SK-N-SH treated with all-trans-retinoic acid at 6 μM for 48 hours (cell line): ENCODE results near the gene MYH9.
"Not testable (repeated sequence)": the region's sequence is repeated elsewhere in the genome, so short reads cannot be mapped to it uniquely, and the experiment has no call there.

Experiments used
- ATAC-seq: fragments of 200-7000 bp; cut with Tn5 transposase; 3 replicates; pipeline ENCODE4 v1.9.1; 2020; ENCODE audit warnings: mild to moderate bottlenecking, moderate library complexity
- ARNTL ChIP-seq: fragments of 450-650 bp; formaldehyde crosslinking; IDR thresholded peaks from 2 replicates; pipeline ENCODE4 v1.5.0; 2020; ENCODE audit warnings: low read depth, mild to moderate bottlenecking, moderate library complexity, borderline replicate concordance
- BACH2 ChIP-seq: fragments of 250-450 bp; sonication (Bioruptor Pico); IDR thresholded peaks from 2 replicates; pipeline ENCODE4 v1.9.0; 2021; ENCODE audit warnings: mild to moderate bottlenecking, borderline replicate concordance
- GLIS3 ChIP-seq: fragments of 250-450 bp; sonication (Bioruptor Pico); IDR thresholded peaks from 2 replicates; pipeline ENCODE4 v1.5.0; 2020; ENCODE audit warnings: mild to moderate bottlenecking, moderate library complexity
- OSR1 ChIP-seq: fragments of 250-450 bp; sonication (Bioruptor Pico); IDR thresholded peaks from 2 replicates; pipeline ENCODE4 v1.8.0; 2022; ENCODE audit warnings: moderate library complexity, mild to moderate bottlenecking, inconsistent platforms
- PPARA ChIP-seq: fragments of 250-450 bp; sonication (Bioruptor Pico); IDR thresholded peaks from 2 replicates; pipeline ENCODE4 v1.5.0; 2020; ENCODE audit warnings: mild to moderate bottlenecking, borderline replicate concordance
- RARB ChIP-seq: fragments of 250-450 bp; sonication (Bioruptor Pico); IDR thresholded peaks from 2 replicates; pipeline ENCODE4 v1.8.0; 2021; ENCODE audit warnings: mild to moderate bottlenecking, moderate library complexity
- SNAI2 ChIP-seq: fragments of 250-450 bp; sonication (Bioruptor Pico); IDR thresholded peaks from 2 replicates; pipeline ENCODE4 v1.5.0; 2020; ENCODE audit warnings: mild to moderate bottlenecking, moderate library complexity
- TCF4 ChIP-seq: fragments of 250-450 bp; sonication (Bioruptor Pico); IDR thresholded peaks from 2 replicates; pipeline ENCODE4 v1.8.0; 2021; ENCODE audit warnings: mild to moderate bottlenecking, moderate library complexity, borderline replicate concordance
- TOX ChIP-seq: fragments of 250-450 bp; sonication (Bioruptor Pico); IDR thresholded peaks from 2 replicates; pipeline ENCODE4 v1.8.0; 2021; ENCODE audit warnings: mild to moderate bottlenecking, moderate library complexity, borderline replicate concordance
- ZFP3 ChIP-seq: fragments of 250-450 bp; sonication (Bioruptor Pico); IDR thresholded peaks from 2 replicates; pipeline ENCODE4 v1.5.0; 2020; ENCODE audit warnings: mild to moderate bottlenecking, moderate library complexity
- ZNF565 ChIP-seq: fragments of 450-650 bp; formaldehyde crosslinking; conservative IDR thresholded peaks from 2 replicates; pipeline ENCODE4 v1.5.0; 2020; ENCODE audit warnings: low read depth, mild to moderate bottlenecking, moderate library complexity
- ZNF70 ChIP-seq: fragments of 450-650 bp; formaldehyde crosslinking; IDR thresholded peaks from 2 replicates; pipeline ENCODE4 v1.5.0; 2020; ENCODE audit warnings: mild to moderate bottlenecking, moderate library complexity
- ZNF8 ChIP-seq: fragments of 450-650 bp; formaldehyde crosslinking; IDR thresholded peaks from 2 replicates; pipeline ENCODE4 v1.5.0; 2020; ENCODE audit warnings: mild to moderate bottlenecking, moderate library complexity
- TF ChIP-seq, protein P1 (sequence below): fragments of 250-450 bp; sonication (Bioruptor Pico); IDR thresholded peaks from 2 replicates; pipeline ENCODE4 v1.5.1; 2021; ENCODE audit warnings: mild to moderate bottlenecking, moderate library complexity
- TF ChIP-seq, protein P2 (sequence below): fragments of 250-450 bp; sonication (Bioruptor Pico); IDR thresholded peaks from 2 replicates; pipeline ENCODE4 v1.8.0; 2021; ENCODE audit warnings: low read depth, mild to moderate bottlenecking, moderate library complexity, borderline replicate concordance
- TF ChIP-seq, protein P3 (sequence below): fragments of 250-450 bp; sonication (Bioruptor Pico); IDR thresholded peaks from 2 replicates; pipeline ENCODE4 v1.8.0; 2020; ENCODE audit warnings: mild to moderate bottlenecking, moderate library complexity, borderline replicate concordance
- TF ChIP-seq, protein P4 (sequence below): fragments of 250-450 bp; sonication (Bioruptor Pico); IDR thresholded peaks from 2 replicates; pipeline ENCODE4 v1.5.1; 2020; ENCODE audit warnings: low read depth, mild to moderate bottlenecking, moderate library complexity

The MYH9 gene

DNA sequence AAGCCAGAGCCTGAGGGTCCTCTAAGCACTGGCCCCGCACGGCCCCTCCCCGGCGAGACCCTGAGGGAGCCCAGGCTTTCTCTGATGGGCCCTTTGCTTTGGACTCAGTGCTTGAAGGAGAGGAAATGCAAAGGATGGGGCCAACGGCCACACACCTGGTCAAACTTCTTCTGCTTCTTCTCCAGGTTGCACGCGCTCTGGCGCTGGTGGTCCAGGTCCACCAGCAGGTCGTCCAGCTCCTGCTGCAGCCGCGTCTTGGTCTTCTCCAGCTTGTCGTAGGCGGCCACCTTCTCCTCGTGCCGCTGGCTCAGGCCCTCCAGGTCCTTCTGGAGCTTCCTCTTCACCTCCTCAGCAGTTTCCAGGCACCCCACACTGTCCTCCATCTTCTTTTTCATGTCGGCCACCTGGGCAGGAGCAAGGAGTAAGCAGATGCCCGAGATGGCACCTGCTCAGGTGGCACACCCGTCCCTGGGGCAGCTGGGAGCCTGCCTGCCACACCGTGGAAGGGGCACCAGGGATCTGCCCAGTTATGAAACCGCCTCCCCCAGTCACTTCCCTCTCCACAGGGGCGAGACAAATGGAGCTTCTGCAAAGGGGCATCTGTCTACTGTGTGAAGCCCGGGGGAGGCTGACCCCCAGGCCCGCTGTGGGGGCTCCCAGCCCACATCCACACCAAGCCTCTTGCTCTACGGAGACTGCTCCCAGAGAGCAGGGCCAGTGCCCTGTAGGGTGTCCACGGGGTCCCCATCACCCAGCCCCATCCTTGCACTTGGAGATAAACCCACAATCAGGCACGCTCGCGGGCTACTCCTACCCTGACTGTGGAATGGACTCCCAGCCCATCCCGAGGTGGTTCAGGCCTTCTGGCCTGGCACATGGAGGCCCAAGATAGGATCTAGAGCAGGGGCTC is 95.7 kb downstream of the MYH9 start:
- no peak; the same call in 2 of the 3 replicates for ATAC-seq
- no peak for TF ChIP-seq BACH2 (CRISPR knock-in tag)
- no peak for TF ChIP-seq RARB (CRISPR knock-in tag)
- no peak for TF ChIP-seq ZFP3 (CRISPR knock-in tag)
- no peak for TF ChIP-seq PPARA
- TF ChIP-seq ZNF8 (CRISPR knock-in tag) = no peak
- TF ChIP-seq GLIS3 = no peak
- no peak for TF ChIP-seq OSR1 (CRISPR knock-in tag)
- TF ChIP-seq, protein P1, sequence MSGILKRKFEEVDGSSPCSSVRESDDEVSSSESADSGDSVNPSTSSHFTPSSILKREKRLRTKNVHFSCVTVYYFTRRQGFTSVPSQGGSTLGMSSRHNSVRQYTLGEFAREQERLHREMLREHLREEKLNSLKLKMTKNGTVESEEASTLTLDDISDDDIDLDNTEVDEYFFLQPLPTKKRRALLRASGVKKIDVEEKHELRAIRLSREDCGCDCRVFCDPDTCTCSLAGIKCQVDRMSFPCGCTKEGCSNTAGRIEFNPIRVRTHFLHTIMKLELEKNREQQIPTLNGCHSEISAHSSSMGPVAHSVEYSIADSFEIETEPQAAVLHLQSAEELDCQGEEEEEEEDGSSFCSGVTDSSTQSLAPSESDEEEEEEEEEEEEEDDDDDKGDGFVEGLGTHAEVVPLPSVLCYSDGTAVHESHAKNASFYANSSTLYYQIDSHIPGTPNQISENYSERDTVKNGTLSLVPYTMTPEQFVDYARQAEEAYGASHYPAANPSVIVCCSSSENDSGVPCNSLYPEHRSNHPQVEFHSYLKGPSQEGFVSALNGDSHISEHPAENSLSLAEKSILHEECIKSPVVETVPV (CRISPR knock-in tag) = no peak
- no peak for TF ChIP-seq TOX
- TF ChIP-seq, protein P2, sequence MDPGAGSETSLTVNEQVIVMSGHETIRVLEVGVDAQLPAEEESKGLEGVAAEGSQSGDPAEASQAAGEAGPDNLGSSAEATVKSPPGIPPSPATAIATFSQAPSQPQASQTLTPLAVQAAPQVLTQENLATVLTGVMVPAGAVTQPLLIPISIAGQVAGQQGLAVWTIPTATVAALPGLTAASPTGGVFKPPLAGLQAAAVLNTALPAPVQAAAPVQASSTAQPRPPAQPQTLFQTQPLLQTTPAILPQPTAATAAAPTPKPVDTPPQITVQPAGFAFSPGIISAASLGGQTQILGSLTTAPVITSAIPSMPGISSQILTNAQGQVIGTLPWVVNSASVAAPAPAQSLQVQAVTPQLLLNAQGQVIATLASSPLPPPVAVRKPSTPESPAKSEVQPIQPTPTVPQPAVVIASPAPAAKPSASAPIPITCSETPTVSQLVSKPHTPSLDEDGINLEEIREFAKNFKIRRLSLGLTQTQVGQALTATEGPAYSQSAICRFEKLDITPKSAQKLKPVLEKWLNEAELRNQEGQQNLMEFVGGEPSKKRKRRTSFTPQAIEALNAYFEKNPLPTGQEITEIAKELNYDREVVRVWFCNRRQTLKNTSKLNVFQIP = no peak
- TF ChIP-seq ZNF70 = no peak
- TF ChIP-seq, protein P3, sequence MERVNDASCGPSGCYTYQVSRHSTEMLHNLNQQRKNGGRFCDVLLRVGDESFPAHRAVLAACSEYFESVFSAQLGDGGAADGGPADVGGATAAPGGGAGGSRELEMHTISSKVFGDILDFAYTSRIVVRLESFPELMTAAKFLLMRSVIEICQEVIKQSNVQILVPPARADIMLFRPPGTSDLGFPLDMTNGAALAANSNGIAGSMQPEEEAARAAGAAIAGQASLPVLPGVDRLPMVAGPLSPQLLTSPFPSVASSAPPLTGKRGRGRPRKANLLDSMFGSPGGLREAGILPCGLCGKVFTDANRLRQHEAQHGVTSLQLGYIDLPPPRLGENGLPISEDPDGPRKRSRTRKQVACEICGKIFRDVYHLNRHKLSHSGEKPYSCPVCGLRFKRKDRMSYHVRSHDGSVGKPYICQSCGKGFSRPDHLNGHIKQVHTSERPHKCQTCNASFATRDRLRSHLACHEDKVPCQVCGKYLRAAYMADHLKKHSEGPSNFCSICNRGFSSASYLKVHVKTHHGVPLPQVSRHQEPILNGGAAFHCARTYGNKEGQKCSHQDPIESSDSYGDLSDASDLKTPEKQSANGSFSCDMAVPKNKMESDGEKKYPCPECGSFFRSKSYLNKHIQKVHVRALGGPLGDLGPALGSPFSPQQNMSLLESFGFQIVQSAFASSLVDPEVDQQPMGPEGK (CRISPR knock-in tag) = no peak
- no peak for TF ChIP-seq TCF4
- no peak for TF ChIP-seq ARNTL (CRISPR knock-in tag)
- no peak for TF ChIP-seq SNAI2 (CRISPR knock-in tag)
- TF ChIP-seq, all 23 proteins: peak for 0

DNA sequence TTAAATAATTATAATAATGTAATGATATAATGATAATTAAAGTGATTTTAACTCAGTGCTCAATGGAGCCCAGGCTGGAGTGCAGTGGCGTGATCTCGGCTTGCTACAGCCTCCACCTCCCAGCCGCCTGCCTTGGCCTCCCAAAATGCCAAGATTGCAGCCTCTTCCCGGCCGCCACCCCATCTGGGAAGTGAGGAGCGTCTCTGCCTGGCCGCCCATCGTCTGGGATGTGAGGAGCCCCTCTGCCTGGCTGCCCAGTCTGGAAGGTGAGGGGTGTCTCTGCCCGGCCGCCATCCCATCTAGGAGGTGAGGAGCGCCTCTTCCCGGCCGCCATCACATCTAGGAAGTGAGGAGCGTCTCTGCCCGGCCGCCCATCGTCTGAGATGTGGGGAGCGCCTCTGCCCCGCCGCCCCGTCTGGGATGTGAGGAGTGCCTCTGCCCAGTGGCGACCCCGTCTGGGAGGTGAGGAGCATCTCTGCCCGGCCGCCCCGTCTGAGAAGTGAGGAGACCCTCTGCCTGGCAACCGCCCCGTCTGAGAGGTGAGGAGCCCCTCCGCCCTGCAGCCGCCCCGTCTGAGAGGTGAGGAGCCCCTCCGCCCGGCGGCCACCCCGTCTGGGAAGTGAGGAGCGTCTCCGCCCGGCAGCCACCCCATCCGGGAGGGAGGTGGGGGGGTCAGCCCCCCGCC is 97.2 kb downstream of the MYH9 start:
- ATAC-seq = not testable (repeated sequence)

DNA sequence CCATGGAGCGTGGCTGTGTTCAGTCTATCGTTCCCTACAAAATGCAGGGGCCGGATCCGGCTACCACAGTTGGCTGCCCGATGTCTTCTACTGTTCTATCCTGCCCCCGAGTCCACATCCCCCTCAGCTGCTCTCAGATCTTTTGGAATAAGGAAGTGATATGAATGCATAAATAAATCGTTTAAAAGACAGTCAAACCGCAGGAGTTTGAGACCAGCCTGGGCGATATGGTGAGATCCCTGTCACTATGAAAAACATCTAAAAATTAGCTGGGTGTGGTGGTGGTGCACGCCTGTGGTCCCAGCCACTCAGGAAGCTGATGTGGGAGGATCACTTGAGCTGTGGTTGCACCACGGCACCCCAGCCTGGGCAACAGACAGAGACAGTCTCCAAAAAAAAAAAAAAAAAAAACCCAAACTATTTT is 97.8 kb downstream of the MYH9 start:
- not testable (repeated sequence) for ATAC-seq

DNA sequence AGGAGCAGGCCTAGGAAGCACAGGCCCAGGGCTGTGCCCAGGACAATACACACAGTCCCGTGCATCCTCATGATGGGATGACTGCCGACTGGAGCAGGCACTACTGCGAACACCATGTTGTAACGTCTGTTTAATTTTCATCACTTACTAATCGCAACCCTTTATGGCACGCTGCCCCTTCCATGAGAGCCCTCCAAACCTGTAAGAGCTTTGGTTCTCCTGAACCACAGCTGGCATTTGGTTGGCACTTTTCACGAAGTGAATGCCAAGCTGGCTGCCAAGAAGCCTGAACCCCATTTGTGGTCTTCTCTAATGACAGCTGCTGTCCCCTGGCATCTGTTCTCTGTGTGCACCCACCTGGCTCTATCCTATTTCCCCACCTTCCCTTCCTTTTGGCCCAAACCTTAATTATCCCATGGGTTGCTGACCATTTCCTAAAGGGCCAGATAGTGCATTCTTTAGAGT is 98.3 kb downstream of the MYH9 start:
- ATAC-seq = no peak
- TF ChIP-seq, protein P2 = no peak
- TF ChIP-seq ZNF8 (CRISPR knock-in tag) (no peak), ZNF565 (CRISPR knock-in tag) (no peak), TCF4 (no peak)
- TF ChIP-seq, protein P4, sequence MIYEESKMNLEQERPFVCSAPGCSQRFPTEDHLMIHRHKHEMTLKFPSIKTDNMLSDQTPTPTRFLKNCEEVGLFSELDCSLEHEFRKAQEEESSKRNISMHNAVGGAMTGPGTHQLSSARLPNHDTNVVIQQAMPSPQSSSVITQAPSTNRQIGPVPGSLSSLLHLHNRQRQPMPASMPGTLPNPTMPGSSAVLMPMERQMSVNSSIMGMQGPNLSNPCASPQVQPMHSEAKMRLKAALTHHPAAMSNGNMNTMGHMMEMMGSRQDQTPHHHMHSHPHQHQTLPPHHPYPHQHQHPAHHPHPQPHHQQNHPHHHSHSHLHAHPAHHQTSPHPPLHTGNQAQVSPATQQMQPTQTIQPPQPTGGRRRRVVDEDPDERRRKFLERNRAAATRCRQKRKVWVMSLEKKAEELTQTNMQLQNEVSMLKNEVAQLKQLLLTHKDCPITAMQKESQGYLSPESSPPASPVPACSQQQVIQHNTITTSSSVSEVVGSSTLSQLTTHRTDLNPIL (CRISPR knock-in tag) = no peak
